Measurements from ENCODE around the gene FZD7.

FZD7 gene

GRCh38 chr2:202033317-202034248 lies at the start of gene FZD7:
FZD7 (plus strand) TSS chr2:202033855; CDS start chr2:202034648, 793 bp downstream.
- peak; percentile 71 for DNase-seq (ENCODE audit: low read depth)

DNA sequence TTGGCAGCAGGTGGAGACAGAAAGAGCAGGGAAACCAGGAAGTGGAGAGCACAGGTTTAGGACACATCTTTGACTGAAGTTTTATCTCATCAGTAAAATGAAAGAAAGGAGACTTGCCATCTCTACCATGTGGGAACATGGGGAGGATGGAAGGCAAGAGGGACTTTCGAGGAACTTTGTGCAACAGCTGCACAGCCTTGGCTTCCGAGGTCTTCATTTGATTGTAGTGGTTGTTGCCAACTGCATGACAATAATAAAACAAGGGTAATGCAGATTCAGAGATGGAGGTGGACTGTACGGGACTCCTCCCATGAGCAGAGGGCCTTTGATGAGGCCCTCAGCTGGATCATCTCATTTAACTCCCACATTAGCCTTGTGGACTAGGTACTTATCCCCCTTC lies 49.3 kb upstream of the FZD7 start:
- DNase-seq (ENCODE audit: low read depth): no peak

- DNase-seq (ENCODE audit: low read depth): no peak
Measured at GRCh38 chr2:201984800-201985525, 48.7 kb upstream of the FZD7 start.

GRCh38 chr2:201985728-201986462 lies 47.8 kb upstream of the FZD7 start:
- no peak for DNase-seq (ENCODE audit: low read depth)

- DNase-seq (ENCODE audit: low read depth): no peak
Measured at GRCh38 chr2:201986463-201986735, 47.3 kb upstream of the FZD7 start.

DNA sequence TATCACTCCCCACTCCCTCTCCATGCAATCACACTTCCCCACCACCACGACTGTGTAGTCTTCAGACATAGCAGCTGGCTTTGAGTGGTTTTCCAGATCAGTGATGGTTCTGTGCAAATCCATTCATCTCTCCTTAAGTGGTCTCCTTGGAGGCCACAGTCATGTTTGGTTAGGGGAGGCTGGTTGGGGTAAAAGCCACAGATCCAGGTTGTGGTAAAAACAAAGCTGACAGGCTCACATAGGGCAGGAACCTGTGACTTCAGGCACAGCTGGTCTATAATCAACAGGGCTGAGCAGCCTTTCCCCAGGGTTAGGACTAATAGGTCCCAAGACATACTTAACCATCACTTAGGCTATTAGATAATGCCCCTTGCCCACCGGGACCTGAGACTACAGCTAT lies 46.2 kb upstream of the FZD7 start:
- DNase-seq (ENCODE audit: low read depth): no peak

- no peak for DNase-seq (ENCODE audit: low read depth)
Measured at GRCh38 chr2:201990069-201990468, 43.6 kb upstream of the FZD7 start.

DNA sequence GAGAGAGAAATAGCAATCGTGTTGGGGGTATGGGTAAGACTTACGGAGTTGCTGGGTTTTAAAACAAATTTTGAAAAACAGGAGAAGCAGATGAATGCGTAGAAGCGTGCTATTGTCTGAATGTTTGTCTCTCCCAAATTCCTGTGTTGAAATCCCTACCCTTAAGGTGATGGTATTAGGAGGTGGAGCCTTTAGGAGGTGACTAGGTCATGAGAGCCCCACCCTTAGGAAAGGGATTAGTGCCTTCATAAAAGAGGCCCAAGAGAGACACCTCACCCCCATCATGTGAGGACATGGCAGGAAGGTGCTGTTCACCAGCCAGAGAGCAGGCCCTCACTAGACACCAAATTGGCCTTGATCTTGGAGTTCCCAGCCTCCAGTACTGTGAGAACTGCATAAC lies 40.7 kb upstream of the FZD7 start:
- no peak for DNase-seq (ENCODE audit: low read depth)

DNA sequence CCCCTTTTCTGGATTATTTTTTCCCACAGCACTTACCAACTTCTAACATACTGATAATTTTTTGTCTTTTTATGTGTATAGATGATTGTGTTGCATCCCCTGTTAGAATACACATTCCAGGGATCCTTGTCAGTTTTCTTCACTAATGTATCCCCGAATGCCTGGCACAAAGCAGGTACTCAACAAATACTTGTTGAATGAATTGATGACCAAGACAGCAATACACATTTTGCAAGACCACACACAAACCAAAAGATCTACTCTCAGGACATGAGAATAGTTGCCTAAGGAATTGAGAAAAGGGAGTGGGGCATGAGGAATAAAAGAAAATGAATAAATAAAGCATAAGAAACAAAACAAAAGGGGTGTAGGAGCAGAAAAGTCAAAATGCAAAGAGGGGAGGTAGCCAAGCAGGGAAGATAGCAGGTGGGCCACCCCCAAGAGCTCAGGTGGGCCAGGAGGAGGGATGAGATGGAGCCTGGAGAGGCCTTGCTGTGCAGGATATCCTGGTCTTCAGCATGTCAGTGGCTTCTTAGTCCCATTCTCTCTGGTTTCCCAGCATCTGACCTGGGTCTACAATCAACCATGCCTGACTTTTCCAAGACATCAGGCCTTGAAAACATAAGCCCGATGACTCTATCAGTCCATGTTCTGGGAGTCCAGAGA lies 38.5 kb upstream of the FZD7 start:
- no peak for DNase-seq (ENCODE audit: low read depth)

- no peak for DNase-seq (ENCODE audit: low read depth)
Measured at GRCh38 chr2:201996006-201996405, 37.6 kb upstream of the FZD7 start.

DNA sequence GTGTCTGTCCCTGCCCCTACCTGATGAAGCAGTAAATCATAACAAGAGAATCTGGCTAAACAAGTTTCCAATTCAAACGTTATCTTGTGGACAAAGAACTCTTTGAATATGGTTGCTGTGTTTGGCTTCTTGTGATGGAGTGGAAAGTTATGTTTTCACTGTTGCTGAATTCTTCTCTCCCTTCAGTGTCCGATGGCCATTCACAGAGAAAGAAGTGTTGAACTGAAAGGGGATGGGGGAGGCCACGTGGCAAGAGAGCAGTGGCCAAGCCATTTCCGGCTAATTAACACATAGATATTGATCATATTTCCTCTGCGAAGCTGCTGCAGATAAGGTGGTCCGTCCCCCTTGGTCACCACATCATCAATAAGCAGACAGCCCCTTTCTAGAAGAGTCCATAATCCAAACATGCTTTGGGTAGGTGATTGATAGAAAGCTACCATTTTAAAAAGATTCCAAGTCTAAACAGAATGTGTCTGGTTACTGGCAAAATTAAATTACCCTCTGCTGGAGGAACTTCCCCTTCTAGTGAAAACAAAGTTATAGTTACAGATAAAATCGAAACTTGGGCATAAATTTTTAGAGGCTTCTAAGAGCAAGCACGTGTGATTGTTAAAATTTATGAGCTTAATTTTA lies 36.9 kb upstream of the FZD7 start:
- DNase-seq (ENCODE audit: low read depth): no peak

DNA sequence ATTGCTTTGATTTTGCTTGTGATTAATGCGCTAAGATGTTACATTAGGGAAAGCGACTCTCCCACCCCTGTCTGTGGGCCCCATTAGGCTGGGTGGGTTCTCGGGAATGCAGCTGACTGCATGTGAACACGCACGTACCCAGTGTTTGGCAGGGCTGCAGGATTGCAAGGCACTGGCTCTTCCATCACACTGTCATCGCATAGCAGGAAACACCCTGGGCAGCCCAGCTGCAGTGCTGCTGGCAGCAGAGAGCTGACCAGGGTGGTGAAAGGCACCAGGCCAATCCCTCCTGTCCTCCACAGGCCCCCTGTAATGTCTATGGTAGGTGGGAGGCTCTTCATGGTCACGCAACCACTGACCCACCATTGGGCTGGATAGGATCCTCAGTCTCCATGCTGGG lies 34.4 kb upstream of the FZD7 start:
- DNase-seq (ENCODE audit: low read depth): no peak

DNA sequence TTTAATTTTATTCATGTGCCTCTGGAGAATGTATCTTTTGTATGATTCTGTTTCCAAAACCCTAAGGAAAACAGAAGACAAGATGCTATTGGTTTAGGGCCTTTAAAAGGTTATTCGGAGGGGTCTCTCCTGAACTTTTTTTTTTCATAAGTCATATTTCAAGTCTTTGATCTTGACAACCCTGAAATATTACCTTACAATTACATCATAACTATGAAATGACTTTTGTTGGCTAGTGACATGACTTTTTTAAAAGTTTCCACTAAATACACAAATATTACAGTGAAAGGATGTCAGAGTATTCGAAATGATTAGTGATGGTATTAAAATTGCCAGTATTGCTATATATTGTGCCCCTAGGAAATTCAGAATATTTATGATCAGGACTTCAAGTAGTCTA lies 31.8 kb upstream of the FZD7 start:
- no peak for DNase-seq (ENCODE audit: low read depth)

DNA sequence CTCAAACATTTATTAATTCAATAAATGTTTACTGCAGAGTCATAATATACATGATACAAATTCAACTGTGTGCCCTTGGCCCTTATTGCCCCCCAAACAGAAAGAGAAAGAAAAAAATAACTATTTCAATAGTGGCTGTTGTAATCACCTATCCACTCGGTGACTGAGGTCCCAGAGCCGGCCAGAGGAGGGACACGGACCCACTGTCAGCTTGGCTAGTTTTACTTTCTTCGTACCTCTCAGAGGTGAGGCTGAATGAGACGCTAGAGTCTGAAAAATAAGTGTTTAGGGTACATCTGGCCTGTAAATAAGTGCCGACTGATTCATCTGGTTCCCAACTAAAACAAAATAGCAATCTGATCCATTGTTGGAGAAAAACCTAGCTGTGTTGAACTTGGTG lies 31.3 kb upstream of the FZD7 start:
- DNase-seq (ENCODE audit: low read depth): no peak

DNA sequence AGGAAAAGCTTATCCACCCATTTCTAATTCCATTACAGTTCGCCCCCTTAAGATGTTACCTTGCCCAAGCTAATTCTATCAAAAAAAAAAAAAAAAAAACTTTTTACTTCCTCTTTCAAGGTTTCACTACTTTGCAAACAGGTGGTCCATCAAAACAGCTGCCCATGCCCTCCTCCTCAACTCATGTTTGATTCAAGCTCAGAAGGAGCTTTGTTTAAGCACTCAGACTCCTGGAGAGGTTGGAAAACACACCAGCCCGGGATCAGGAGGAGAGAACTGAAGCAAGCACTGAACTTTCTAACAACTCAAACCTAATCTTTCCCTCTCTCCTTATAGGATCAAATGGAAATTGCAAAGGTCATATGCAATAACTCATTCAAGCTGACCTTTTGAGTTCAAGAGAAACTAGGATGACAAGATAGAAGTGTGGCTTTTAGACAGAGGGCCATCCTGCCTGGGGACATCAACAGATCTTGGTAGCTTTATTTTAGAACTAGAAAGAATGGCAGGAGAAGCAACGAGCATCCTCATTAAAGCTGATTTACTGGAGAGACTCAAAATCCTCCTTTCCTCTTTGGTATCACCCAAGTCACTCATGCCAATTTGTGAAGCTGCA lies 28.3 kb upstream of the FZD7 start:
- no peak for DNase-seq (ENCODE audit: low read depth)

DNA sequence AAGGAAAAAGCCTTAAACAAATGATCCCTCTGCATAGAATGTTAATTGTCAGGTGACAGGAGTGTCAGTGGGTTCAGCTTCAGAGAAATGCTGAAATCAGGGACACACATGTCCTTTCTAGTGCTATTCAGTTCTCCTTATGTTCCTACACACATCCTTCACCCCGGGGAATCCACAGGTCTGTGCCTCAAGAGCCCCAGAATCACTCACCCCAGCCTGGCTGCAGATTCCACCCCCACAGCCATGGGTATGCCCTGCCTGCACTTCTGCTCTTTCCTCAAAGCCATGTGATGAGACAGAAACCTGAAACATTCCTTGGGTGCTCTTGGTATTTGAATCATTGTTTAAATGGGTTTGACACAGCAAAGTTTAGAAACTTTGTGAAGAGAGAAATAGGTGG lies 27.4 kb upstream of the FZD7 start:
- no peak for DNase-seq (ENCODE audit: low read depth)

DNA sequence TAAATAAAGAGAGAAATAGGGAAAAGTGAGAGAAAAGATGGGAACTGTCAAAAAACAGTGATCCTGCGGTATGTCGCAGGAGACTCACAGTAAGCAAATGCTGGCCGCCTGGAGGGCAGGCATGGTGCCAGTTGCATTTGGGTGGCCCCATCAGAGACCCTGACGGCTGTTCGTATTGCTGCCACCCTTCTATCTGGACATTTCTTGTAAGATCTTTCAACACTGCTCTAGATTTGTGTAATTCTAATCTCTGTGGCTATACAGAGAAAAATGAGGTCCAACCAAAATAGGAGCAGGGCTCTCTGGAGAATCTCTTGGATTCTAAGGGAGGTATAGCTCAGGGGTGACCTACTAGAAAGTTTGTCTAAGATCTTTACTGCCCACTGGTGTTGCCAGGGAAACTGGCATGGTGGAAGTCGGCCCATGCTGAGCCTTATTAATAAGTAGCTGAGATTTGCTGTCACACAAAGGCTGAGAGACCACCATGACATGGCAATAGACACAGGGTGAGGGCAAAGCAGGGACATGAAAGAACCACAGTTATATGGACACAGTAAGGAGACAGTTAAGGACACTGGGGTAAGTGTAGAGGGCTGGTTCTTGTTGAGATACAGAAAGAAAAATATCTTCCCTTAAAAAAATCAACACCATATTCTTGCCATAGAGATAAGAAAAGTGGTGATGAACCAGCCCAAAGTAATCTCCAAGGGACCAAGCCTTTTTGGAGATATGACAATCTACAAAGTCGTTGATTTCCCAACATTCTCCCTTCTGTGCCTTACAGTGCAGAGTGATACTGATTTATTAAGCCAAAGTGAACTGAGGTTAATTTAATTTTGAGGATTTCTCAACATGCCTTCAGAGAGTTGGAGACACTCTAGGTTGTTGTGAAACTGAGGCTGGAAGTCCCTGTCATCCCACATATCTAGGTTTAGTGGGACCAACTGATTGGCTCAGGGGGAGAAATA lies 26.4 kb upstream of the FZD7 start:
- DNase-seq (ENCODE audit: low read depth): no peak

DNA sequence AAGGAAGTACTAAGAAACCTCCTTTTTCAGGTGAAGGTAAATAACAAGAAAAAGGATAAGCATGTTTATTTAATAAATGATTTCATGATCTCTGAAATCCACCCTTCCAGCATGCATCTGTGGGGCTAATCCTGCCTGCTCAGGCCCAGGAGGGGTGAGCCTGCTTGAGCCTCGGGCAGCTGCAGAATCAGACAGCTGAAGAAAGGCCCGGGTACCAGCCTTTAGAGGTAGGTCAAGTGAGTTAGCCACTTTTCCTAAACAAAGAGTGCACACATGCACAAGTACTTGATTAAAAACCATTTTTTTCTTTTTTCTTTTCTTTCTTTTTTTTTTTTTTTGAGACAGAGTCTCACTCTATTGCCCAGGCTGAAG lies 25.7 kb upstream of the FZD7 start:
- DNase-seq (ENCODE audit: low read depth): no peak

GRCh38 chr2:202009019-202009481 lies 24.6 kb upstream of the FZD7 start:
- no peak for DNase-seq (ENCODE audit: low read depth)

DNA sequence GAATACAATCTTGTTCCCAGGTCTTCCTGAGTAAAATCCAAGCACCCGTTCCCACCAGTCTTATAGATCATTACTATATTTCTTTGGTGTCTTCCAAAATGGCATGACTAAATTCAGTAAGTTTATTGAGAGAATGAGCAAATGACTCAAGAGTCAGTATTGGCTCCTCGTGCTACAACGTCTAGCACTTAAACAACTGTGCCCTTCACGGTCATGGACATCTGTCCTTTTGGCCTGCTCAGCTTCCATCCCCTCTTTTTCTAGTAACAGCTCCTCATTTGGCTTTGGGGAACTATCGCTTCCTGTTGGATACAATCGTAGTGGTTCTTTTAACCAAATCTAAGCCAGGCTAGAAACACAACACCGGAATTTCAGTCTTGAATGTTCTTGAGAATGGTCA lies 24.1 kb upstream of the FZD7 start:
- no peak for DNase-seq (ENCODE audit: low read depth)
